Endothelial cell of hepatic sinusoid (primary cell): ENCODE measurements around the gene SLC38A9.

Experiments
- in situ Hi-C: cut with HindIII; loops from 2 replicates; pipeline ENCODE4 v1.10.0; 2017; ENCODE audit warnings: low sequenced_read_pairs

Gene SLC38A9

GRCh38 chr5:55665065-55665464, 47.1 kb downstream of the SLC38A9 start:
- in situ Hi-C loops: no loop called here

- in situ Hi-C loops: no loop called here
Observed at GRCh38 chr5:55657443-55657842, 54.7 kb downstream of the SLC38A9 start.

- in situ Hi-C loops: no loop called here
Observed at GRCh38 chr5:55650386-55650785, 61.7 kb downstream of the SLC38A9 start.

- in situ Hi-C loops: no loop called here
Observed at GRCh38 chr5:55649963-55650362, 62.2 kb downstream of the SLC38A9 start.

- in situ Hi-C loops: no loop called here
Observed at GRCh38 chr5:55645304-55645703, 66.8 kb downstream of the SLC38A9 start.

- in situ Hi-C loops: no loop called here
Observed at GRCh38 chr5:55638455-55638854, 73.7 kb downstream of the SLC38A9 start.

- in situ Hi-C loops: no loop called here
Observed at GRCh38 chr5:55638051-55638450, 74.1 kb downstream of the SLC38A9 start.

GRCh38 chr5:55636683-55637082, 75.4 kb downstream of the SLC38A9 start:
- in situ Hi-C loops: no loop called here

- in situ Hi-C loops: no loop called here
Observed at GRCh38 chr5:55636177-55636576, 75.9 kb downstream of the SLC38A9 start.

GRCh38 chr5:55634866-55635265, 77.3 kb downstream of the SLC38A9 start:
- in situ Hi-C loops: no loop called here

GRCh38 chr5:55634209-55634805, 77.8 kb downstream of the SLC38A9 start:
- in situ Hi-C loops: no loop called here

GRCh38 chr5:55633574-55634208, 78.4 kb downstream of the SLC38A9 start:
- in situ Hi-C loops: no loop called here

GRCh38 chr5:55629815-55630214, 82.3 kb downstream of the SLC38A9 start:
- in situ Hi-C loops: loop anchor here (5.0 kb wide), 3 partner anchors 42 to 77 kb away; no protein-coding TSS in a partner anchor

- in situ Hi-C loops: loop anchor here (5.0 kb wide), 3 partner anchors 46 to 81 kb away; no protein-coding TSS in a partner anchor
Observed at GRCh38 chr5:55626790-55627189, 85.3 kb downstream of the SLC38A9 start.

GRCh38 chr5:55625913-55626312, 86.2 kb downstream of the SLC38A9 start:
- in situ Hi-C loops: loop anchor here (5.0 kb wide), 3 partner anchors 46 to 81 kb away; no protein-coding TSS in a partner anchor

GRCh38 chr5:55625589-55625909, 86.6 kb downstream of the SLC38A9 start:
- in situ Hi-C loops: loop anchor here (5.0 kb wide), 3 partner anchors 47 to 82 kb away; no protein-coding TSS in a partner anchor

GRCh38 chr5:55624841-55625588, 87.1 kb downstream of the SLC38A9 start:
- in situ Hi-C loops: loop anchor here (5.0 kb wide), 3 partner anchors 47 to 82 kb away; no protein-coding TSS in a partner anchor

GRCh38 chr5:55623789-55624188, 88.3 kb downstream of the SLC38A9 start:
- in situ Hi-C loops: no loop called here

GRCh38 chr5:55622460-55622859, 89.7 kb downstream of the SLC38A9 start:
- in situ Hi-C loops: no loop called here

GRCh38 chr5:55621229-55621628, 90.9 kb downstream of the SLC38A9 start:
- in situ Hi-C loops: no loop called here

GRCh38 chr5:55620766-55621160, 91.4 kb downstream of the SLC38A9 start:
- in situ Hi-C loops: no loop called here
